Measurements from ENCODE around the gene ENAM.

DNA sequence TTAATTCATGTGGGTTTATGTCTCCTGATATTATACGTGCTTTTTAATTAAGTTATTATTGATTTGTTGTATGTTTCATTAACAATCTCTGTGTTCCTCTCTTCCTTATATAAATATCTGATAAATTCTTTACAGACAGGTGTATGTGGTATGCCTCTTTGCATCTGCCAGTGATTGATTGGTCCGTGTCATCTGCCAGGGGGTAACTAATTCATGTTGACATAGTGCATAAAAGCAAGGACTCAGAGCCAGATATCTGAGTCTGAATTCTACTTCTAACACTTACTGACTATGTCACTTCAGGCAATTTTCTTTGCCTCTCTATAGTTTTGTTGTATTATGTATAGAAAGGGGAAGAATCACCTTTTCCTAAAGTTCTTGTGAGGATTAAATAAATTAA is 41.7 kb upstream of the ENAM start:
- no peak for TF ChIP-seq EZH2 (IDR thresholded peaks at IDR 0.05; ENCODE audit: borderline replicate concordance, low read depth, low read length, severe bottlenecking)
- TF ChIP-seq CTCF (IDR thresholded peaks at IDR 0.05; ENCODE audit: extremely low read depth in 1 of 2, insufficient read depth in 1 of 2, low read depth in 1 of 2, low read length in 2 of 2): no peak
- no peak for TF ChIP-seq MYC (IDR thresholded peaks at IDR 0.05; ENCODE audit: low read depth, low read length)
- no peak for TF ChIP-seq MAX (IDR thresholded peaks at IDR 0.05; ENCODE audit: insufficient read depth, insufficient read length)

Measured in endothelial cell of umbilical vein (primary cell).